K562 (cell line): ENCODE data around the gene MAML1. TPM values are rescaled to one million over a fixed set of nuclear protein-coding genes. Genes with fewer than 3 reads are reported as not detected.
A peak's percentile ranks its signal among the peaks of the same experiment; 100 is the strongest.

Experiments
- CTBP1 ChIP-seq: fragments of 450-650 bp; IDR thresholded peaks from 2 replicates; pipeline ENCODE4 v1.6.1; 2016; ENCODE audit warnings: borderline replicate concordance
- HINFP ChIP-seq: fragments of 450-650 bp; conservative IDR thresholded peaks from 2 replicates; pipeline ENCODE4 v1.6.1; 2016; ENCODE audit warnings: missing genetic modification characterization, low read depth, mild to moderate bottlenecking, control low read depth, missing compliant biosample characterization
- HIVEP1 ChIP-seq: fragments of 250-450 bp; sonication (Bioruptor Pico); IDR thresholded peaks from 2 replicates; pipeline ENCODE4 v1.4.0; 2020; ENCODE audit warnings: mild to moderate bottlenecking
- KAT8 ChIP-seq: fragments of 450-650 bp; IDR thresholded peaks from 2 replicates; pipeline ENCODE4 v1.6.1; 2016; ENCODE audit warnings: low read depth, mild to moderate bottlenecking
- NFIX ChIP-seq: fragments of 250-450 bp; sonication (Bioruptor Pico); IDR thresholded peaks from 2 replicates; pipeline ENCODE4 v1.4.0; 2020; ENCODE audit warnings: low read depth, mild to moderate bottlenecking, moderate library complexity
- RBBP5 ChIP-seq: fragments of 200-600 bp; sonication (generic); IDR thresholded peaks from 2 replicates; pipeline ENCODE4 v1.6.1; 2012; ENCODE audit warnings: borderline replicate concordance, mild to moderate bottlenecking, low read length, control low read depth, inconsistent platforms; ENCODE audit not compliant: insufficient read depth, poor library complexity, severe bottlenecking
- polyA plus RNA-seq, 8 experiments: library from polyadenylated mRNA; depleted of rRNA in 4 of 8; stranded (reverse) in 5 of 8; unstranded in 3 of 8; fragments of >200 nt; fragmentation: Nextera tagmentation in 2 of 8; fragmentation: Illumina TruSeq in 1 of 8; extraction: Ambion mirVana in 2 of 8; extraction: Trizol in 1 of 8; gene quantifications; 2 replicates each; pipeline versions ENCODE4 v1.2.1 to v1.2.3, GENCODE V29; 2011 to 2014; ENCODE audit warnings: inconsistent platforms in 1 of 8, missing spikeins in 1 of 8
- total RNA-seq, 7 experiments: library from RNA; depleted of rRNA in 6 of 7; stranded (reverse); fragments of >200 nt in 6 of 7; fragmentation: Illumina TruSeq in 2 of 7; extraction: Trizol in 2 of 7; gene quantifications; 2 replicates each; pipeline versions ENCODE4 v1.2.1 to v1.2.3, GENCODE V29; 2011 to 2021; ENCODE audit warnings: low replicate concordance in 1 of 7
- TF ChIP-seq, protein P1 (sequence below), 2 experiments: fragments of 450-650 bp in 1 of 2; sonication (generic) in 1 of 2; formaldehyde crosslinking in 1 of 2; IDR thresholded peaks; 2 replicates each; pipeline versions ENCODE4 v1.7.1 to v1.9.0; 2016 to 2022; ENCODE audit warnings: inconsistent platforms in 1 of 2, mild to moderate bottlenecking in 1 of 2, missing genetic modification reagents in 1 of 2
- TF ChIP-seq, protein P2 (sequence below): IDR thresholded peaks from 2 replicates; pipeline ENCODE4 v1.6.1; 2011; ENCODE audit warnings: borderline replicate concordance, low read depth, mild to moderate bottlenecking, moderate library complexity, low read length; ENCODE audit not compliant: insufficient read depth, poor library complexity, severe bottlenecking

MAML1 gene
- total and polyA plus RNA-seq, 9 of the 15 experiments (the other 6 are each of a cell fraction or from before 2014, with no cell fraction given), result 0.32 to 18.4 (median 7.0) TPM

GRCh38 chr5:179732918-179733771 lies 523 bp downstream of the MAML1 start (continued):
- TF ChIP-seq, protein P1, sequence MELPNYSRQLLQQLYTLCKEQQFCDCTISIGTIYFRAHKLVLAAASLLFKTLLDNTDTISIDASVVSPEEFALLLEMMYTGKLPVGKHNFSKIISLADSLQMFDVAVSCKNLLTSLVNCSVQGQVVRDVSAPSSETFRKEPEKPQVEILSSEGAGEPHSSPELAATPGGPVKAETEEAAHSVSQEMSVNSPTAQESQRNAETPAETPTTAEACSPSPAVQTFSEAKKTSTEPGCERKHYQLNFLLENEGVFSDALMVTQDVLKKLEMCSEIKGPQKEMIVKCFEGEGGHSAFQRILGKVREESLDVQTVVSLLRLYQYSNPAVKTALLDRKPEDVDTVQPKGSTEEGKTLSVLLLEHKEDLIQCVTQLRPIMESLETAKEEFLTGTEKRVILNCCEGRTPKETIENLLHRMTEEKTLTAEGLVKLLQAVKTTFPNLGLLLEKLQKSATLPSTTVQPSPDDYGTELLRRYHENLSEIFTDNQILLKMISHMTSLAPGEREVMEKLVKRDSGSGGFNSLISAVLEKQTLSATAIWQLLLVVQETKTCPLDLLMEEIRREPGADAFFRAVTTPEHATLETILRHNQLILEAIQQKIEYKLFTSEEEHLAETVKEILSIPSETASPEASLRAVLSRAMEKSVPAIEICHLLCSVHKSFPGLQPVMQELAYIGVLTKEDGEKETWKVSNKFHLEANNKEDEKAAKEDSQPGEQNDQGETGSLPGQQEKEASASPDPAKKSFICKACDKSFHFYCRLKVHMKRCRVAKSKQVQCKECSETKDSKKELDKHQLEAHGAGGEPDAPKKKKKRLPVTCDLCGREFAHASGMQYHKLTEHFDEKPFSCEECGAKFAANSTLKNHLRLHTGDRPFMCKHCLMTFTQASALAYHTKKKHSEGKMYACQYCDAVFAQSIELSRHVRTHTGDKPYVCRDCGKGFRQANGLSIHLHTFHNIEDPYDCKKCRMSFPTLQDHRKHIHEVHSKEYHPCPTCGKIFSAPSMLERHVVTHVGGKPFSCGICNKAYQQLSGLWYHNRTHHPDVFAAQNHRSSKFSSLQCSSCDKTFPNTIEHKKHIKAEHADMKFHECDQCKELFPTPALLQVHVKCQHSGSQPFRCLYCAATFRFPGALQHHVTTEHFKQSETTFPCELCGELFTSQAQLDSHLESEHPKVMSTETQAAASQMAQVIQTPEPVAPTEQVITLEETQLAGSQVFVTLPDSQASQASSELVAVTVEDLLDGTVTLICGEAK (IDR thresholded peaks at IDR 0.05), result no peak
- TF ChIP-seq, protein P1 (CRISPR knock-in tag; IDR thresholded peaks at IDR 0.05), result no peak
- TF ChIP-seq NFIX (CRISPR knock-in tag) (no peak), HIVEP1 (CRISPR knock-in tag) (no peak), CTBP1 (peak; percentile 45; the same call in 1 of the 2 replicates), RBBP5 (peak; percentile 96), KAT8 (no peak), HINFP (tag) (no peak)
- TF ChIP-seq, protein P2, sequence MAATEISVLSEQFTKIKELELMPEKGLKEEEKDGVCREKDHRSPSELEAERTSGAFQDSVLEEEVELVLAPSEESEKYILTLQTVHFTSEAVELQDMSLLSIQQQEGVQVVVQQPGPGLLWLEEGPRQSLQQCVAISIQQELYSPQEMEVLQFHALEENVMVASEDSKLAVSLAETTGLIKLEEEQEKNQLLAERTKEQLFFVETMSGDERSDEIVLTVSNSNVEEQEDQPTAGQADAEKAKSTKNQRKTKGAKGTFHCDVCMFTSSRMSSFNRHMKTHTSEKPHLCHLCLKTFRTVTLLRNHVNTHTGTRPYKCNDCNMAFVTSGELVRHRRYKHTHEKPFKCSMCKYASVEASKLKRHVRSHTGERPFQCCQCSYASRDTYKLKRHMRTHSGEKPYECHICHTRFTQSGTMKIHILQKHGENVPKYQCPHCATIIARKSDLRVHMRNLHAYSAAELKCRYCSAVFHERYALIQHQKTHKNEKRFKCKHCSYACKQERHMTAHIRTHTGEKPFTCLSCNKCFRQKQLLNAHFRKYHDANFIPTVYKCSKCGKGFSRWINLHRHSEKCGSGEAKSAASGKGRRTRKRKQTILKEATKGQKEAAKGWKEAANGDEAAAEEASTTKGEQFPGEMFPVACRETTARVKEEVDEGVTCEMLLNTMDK, result peak; percentile 9
